Measurements from ENCODE around the gene PRDM15.

DNA sequence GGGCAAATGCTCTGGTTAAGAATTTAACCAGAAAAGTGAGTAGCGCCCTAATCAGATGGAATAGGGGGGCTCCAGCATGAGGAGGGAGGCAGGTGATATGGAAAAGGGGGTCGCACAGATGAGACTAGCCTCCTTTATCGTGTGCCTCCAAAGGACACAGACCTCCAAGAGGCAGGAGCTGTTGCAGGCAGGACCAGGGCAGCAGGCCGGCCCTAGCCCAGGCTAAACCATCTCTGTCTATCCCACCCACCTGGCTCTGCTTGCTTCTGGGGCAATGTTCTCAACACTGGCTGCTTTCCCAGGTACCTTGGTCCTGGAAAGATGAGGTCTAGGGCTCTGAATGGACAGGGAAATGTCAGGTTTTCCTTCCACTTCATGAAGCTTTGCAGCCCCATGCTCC lies 38.4 kb upstream of the PRDM15 start:
- no peak for TF ChIP-seq POLR2A (IDR thresholded peaks at IDR 0.05)
- TF ChIP-seq CTCF (IDR thresholded peaks at IDR 0.05) = no peak

All from thyroid gland (tissue), 4 donors.